ENCODE results near the gene PPARG. TPM values are rescaled to one million over a fixed set of nuclear protein-coding genes. Genes with fewer than 3 reads are reported as not detected.

The PPARG gene
- total and polyA plus RNA-seq, 10 of the 15 experiments (the other 5 are each of a cell fraction or from before 2014, with no cell fraction given) = 0.06 to 0.86 (median 0.12) TPM; not detected in 5

GRCh38 chr3:12313519-12313918 lies 24.6 kb downstream of the PPARG start (continued):
- TF ChIP-seq CUX1 (IDR thresholded peaks at IDR 0.05; ENCODE audit: insufficient replicate concordance, low read depth, low read length) = no peak
- TF ChIP-seq ZNF622 (IDR thresholded peaks at IDR 0.05) = no peak
- TF ChIP-seq ZNF592 (IDR thresholded peaks at IDR 0.05) = no peak
- no peak for TF ChIP-seq RUNX3 (IDR thresholded peaks at IDR 0.05; ENCODE audit: low read length)
- TF ChIP-seq CEBPZ (IDR thresholded peaks at IDR 0.05; ENCODE audit: low read depth, low read length) = no peak
- no peak for TF ChIP-seq STAT3 (IDR thresholded peaks at IDR 0.05; ENCODE audit: low read depth, low read length)
